Activated CD8-positive, alpha-beta memory T cell treated with anti-CD3 and anti-CD28 coated beads, Interleukin-2, amount 50 U/mL, for 1 hour (primary cell): Measurements from ENCODE around the gene MYL5.
"Not testable (repeated sequence)": the region's sequence is repeated elsewhere in the genome, so short reads cannot be mapped to it uniquely, and the experiment has no call there.

Source experiments
- DNase-seq: peaks from one replicate; pipeline ENCODE4 v3.0.0-alpha.2; 2020; ENCODE audit errors: extremely low read depth

MYL5 gene

DNA sequence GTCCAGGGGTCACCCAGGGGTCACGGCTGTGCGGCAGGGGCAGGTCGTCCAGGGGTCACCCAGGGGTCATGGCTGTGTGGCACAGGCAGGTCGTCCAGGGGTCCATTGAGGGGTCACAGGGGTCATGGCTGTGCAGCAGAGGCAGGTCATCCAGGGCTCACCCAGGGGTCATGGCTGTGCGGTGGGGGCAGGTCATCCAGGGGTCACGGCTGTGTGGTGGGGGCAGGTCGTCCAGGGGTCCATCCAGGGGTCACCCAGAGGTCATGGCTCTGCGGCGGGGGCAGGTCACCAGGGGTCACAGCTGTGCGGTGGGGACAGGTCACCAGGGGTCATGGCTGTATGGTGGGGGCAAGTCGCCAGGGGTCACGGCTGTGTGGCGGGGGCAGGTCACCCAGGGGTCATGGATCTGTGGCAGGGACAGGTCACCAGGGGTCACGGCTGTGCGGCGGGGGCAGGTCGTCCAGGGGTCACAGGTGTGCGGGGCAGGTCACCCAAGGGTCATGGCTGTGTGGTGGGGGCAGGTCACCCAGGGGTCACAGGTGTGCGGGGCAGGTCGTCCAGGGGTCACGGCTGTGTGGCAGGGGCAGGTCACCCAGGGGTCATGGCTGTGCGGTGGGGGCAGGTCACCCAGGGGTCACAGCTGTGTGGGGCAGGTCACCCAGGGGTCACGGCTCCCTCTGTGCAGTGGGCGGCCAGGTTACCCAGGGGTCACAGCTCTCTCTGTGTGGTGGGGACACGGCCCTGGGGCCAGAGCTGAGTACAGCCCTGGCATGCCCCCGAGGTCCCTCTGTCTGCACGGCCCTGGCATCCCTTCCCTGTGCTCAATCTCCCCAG lies 16.3 kb upstream of the MYL5 start:
- DNase-seq, result no peak

- DNase-seq, result no peak
These were observed 15.4 kb upstream of the MYL5 start for GRCh38 chr4:658681-659667.

GRCh38 chr4:659851-660250 lies 14.5 kb upstream of the MYL5 start:
- DNase-seq, result no peak

- DNase-seq, result no peak
These were observed 13.9 kb upstream of the MYL5 start for GRCh38 chr4:660401-660800.

- DNase-seq, result no peak
These were observed 13.1 kb upstream of the MYL5 start for GRCh38 chr4:661231-661630.

DNA sequence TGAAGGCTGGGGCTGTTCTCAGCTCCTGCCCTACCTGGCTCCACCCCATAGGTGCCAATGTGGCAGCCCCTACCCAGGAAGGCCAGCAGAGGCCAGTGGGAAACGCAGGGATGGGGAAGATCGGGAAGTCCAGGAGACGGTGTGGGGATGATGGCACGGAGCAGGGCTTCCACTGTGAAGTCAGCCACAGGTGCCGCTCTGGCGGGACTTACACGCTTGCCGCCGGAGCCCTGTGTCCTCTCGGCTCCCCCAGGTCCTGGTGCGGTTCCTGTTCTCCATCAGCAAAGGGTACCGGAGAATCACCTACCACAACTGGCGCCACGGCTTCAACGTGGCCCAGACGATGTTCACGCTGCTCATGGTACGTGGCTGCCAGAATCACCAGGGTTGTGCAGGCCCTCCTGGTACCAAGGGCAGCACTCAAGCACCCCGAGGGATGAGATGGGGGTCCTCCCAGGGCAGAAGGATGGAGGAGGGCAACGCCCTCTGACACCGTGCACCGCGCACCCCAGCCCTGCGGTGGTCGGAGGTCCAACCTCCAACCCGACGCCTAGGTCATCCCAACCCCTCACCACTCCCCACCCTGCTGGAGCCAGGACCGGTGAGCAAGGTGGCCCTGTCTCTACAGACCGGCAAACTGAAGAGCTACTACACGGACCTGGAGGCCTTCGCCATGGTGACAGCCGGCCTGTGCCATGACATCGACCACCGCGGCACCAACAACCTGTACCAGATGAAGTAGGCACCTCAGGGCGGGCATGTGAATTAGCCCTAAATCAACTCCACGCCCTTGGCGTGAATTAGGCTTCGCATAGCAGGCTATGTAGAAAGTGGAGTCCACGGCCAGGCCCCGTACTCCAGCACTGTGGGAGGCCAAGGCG lies 12.2 kb upstream of the MYL5 start:
- DNase-seq, result no peak

DNA sequence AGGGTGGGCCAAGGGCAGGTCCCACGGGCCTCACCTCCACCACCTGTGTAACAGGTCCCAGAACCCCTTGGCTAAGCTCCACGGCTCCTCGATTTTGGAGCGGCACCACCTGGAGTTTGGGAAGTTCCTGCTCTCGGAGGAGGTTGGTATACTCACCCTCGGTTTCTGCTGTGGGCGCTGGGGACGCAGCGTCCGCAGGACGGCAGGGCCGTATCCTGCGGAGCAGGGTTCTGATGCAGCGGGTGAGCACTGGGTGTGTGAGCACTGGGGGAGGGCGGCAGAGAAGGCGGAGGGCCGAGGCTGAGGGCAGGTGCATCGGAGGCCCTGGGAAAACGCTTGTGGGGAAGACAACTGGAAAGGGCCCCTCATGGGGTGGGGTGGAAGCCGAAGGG lies 11.3 kb upstream of the MYL5 start:
- DNase-seq, result no peak

DNA sequence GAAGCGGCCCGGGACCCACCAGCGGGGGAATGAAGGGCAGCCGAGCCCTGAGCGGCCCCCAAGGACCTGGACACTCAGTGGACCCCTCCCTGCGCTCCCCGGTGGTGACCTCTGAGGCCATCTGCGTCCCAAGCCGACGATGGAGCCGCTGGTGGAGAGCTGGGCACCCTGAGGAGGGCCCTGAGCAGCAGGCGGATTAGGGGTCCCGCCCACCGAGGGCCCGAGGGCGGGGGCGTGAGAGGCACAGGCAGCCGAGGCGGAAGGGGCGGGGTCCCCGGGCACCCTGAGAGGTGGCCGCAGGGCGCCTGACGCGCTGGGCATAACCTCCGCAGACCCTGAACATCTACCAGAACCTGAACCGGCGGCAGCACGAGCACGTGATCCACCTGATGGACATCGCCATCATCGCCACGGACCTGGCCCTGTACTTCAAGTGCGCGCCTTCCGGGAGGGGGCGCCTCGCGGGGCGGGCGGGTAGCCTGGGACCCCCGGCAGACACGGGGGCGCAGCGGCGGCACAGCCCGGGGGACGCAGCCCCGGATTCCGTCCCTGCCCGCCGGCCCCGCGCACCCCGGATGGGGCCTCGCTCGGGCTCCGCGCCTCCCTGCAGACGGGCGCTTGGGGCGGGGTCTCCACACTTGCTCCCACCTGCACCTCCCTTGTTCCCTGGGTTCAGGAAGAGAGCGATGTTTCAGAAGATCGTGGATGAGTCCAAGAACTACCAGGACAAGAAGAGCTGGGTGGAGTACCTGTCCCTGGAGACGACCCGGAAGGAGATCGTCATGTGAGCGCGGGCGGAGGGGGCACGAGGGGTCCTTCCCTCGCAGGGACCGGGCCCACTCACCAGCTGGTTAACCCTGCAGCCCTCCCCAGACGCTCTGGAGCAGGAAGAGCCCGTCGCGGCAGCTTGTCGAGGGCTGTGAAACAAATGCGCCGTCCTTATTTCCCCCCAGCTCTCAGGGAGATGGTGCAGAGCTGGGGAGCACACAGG lies 10.6 kb upstream of the MYL5 start:
- DNase-seq, result peak; percentile 47

- DNase-seq, result no peak
These were observed 9.6 kb upstream of the MYL5 start for GRCh38 chr4:664713-665231.

DNA sequence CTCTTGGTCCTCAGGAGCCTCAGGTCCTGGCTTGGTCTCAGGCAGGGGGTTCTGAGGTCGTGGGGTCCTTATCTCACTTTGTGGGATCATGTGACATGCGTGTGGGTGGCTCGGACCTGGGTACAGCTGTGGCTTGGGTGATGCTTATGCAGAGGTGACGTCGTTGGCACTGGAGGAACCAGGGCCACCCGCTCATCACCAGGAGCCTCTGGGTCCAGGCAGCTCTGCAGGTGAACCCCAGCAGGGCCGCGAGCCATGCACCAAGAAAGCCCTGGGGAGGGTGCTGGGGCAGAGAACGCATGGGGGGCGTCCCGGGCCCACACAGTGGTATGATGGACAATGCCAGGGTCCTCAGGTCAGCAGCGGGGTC lies 9.0 kb upstream of the MYL5 start:
- DNase-seq, result no peak

DNA sequence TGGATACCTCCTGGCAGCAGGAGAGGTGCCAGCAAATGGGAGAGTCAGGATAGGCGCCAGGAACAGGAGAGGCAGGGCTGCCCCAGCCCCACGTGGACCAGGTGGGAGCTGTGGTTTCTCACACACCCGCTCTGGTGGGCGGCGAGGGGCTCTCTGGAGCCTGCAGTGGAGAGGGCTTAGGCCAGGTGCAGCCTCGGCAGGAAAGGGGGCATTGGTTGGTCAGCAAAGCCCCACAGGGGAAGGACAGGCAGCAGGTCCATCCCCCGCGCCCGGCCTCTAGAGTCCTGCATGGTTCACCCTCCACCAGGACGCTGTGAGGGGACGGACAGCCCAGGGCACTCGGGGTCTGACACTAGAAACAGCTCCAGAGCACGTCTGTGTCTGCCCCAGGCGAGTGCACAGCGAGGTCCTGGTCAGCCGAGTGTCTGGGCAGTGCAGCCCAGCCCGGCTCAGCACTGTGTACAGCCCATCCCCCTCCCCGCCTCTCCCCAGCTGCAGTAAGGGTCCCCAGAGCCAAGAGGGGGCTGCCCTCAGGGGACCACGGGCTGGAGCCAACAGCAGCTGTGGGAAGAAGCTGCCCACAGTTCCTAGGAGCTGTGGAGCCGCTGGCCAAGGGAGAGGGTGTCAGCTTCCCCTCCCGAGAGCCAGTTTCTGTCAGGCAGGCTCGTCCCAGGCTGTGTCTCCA lies 8.4 kb upstream of the MYL5 start:
- DNase-seq, result no peak

DNA sequence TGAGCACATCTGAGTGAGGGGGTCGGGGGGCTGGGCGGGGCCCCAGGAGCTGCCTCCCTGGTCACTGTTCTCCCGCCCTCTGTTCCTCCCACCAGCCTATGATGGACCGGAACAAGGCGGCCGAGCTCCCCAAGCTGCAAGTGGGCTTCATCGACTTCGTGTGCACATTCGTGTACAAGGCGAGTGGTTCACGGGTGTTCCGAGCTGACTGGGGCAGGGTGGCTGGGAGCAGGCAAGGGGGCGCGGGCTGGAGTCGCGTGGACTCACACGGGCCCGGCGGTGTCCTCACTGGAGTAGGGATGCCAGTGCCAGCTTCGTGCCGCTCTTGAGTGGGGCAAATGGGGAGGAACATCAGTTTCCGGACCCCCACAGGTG lies 7.9 kb upstream of the MYL5 start:
- DNase-seq, result no peak

- no peak for DNase-seq
These were observed 7.4 kb upstream of the MYL5 start for GRCh38 chr4:666822-667544.

DNA sequence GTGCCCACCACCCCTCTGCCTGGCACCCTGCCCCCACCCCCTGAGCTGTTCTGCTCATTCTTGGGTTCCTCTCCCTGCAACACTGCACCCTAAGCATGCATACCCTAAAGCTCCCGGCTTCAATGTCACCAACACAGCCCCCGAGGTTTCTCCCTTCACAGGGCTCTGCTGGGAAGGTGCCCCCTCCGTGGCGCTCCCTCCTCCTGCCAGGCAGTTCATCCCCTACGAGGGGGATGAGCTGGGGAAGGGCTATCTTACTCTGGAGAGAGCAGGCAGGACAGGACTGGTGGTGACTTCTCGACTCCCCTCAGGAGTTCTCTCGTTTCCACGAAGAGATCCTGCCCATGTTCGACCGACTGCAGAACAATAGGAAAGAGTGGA lies 6.8 kb upstream of the MYL5 start:
- no peak for DNase-seq

GRCh38 chr4:668219-668618 lies 6.1 kb upstream of the MYL5 start:
- DNase-seq, result not testable (repeated sequence)

- not testable (repeated sequence) for DNase-seq
These were observed 4.4 kb upstream of the MYL5 start for GRCh38 chr4:669806-670559.

- no peak for DNase-seq
These were observed 2.6 kb upstream of the MYL5 start for GRCh38 chr4:671769-672168.

DNA sequence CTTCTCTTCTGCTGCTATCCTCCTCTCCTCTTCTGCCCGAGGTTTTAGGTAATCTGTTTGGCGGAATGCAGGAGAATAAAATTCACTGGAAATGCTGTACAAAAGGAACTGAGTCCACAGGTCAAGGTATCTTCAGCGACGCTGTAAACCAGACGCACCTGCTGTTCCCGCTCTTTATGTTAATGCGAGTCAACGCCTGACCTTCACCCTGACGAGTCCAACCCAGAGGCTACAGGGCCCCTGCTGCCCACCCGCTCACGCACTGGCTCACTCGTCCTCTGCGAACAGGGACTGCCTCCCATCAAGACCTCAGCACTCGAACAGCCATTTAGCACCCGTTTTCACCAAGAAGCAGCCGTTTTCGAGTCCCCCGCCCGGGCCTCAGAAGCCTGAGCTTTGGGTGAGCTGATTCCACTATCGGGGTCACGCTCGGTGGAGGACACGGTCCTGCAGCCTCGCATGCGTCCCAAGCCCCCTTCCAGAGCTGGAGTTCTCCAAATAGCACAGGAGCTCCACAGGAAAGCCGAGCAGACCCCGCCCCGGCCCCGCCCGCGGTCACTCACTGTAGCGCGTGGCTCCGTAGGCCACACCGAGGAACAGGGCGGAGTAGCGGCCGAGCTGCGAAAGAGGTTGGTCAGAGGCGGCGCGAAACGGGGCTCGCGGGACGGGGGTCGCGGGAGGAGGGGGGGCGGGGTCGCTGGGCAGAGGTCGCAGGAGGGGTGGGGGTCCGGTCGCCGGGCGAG lies 822 bp upstream of the MYL5 start:
- DNase-seq, result no peak
